Breast epithelium (tissue), 3 donors: ENCODE data around the gene ABAT.

Source experiments
- POLR2A ChIP-seq: fragments of 450-650 bp; IDR thresholded peaks from one replicate; pipeline ENCODE4 v1.6.1; 2016; ENCODE audit warnings: antibody characterized with exemption, mild to moderate bottlenecking, moderate library complexity
- TF ChIP-seq, protein P1 (sequence below), 3 donors: fragments of 450-650 bp; IDR thresholded peaks; one replicate each; pipeline ENCODE4 v1.5.1; 2016 to 2017; ENCODE audit warnings: antibody characterized with exemption in 3 of 3, mild to moderate bottlenecking in 3 of 3, moderate library complexity in 3 of 3

DNA sequence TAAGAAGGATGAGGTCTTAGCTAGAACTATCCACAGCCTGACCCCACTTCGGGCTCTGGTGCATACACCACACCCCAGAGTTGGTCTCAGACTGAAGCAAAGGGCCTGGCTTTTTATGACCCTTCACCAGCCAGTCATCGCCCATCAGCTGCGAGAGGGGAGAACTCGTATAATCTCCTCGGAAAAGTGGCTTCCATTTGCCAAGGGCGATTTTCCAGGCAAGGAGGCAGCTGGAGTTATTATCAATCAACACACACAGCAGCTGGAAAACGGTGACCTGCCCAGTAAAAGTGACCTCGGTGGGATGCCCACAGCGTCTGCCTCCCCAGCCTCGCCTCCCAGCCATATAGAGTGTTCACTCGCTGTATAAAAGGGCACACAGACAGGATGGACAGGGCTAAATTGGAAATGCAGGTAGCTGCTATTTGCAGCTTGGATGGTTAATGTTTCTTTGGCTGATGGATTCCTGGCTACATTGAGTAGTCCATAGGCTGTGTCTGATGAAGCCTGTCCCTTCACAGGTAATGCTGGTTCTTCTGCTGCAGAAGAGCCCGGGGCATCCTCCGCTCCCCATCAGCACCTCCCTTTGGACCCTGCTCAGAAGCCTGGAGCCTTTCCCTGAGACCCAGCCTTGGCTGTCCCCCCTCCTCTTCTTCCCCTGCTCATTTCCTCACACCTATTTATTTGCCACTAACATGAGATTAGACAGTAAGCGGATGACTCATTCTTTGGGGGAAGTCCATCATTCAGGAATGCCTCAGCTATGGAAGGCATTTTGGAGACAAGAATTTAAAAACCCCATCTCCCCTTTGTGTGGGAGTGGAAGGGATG is 77.3 kb downstream of the ABAT start:
- no peak for TF ChIP-seq POLR2A
- TF ChIP-seq, protein P1, sequence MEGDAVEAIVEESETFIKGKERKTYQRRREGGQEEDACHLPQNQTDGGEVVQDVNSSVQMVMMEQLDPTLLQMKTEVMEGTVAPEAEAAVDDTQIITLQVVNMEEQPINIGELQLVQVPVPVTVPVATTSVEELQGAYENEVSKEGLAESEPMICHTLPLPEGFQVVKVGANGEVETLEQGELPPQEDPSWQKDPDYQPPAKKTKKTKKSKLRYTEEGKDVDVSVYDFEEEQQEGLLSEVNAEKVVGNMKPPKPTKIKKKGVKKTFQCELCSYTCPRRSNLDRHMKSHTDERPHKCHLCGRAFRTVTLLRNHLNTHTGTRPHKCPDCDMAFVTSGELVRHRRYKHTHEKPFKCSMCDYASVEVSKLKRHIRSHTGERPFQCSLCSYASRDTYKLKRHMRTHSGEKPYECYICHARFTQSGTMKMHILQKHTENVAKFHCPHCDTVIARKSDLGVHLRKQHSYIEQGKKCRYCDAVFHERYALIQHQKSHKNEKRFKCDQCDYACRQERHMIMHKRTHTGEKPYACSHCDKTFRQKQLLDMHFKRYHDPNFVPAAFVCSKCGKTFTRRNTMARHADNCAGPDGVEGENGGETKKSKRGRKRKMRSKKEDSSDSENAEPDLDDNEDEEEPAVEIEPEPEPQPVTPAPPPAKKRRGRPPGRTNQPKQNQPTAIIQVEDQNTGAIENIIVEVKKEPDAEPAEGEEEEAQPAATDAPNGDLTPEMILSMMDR (IDR thresholded peaks at IDR 0.05), result no peak
